ENCODE results near the gene PNKD.

The PNKD gene

GRCh38 chr2:218252509-218253231, 17.6 kb upstream of the PNKD start:
- no peak for DNase-seq
- in situ Hi-C loops (cut with HindIII; ENCODE audit: low pct_ligation_motif_present, low pct_unique_long_range_greater_than_20kb, low sequenced_read_pairs) = no loop called here

- DNase-seq = no peak
- in situ Hi-C loops (cut with HindIII; ENCODE audit: low pct_ligation_motif_present, low pct_unique_long_range_greater_than_20kb, low sequenced_read_pairs) = no loop called here
These were observed 17.1 kb upstream of the PNKD start for GRCh38 chr2:218253232-218253625.

- DNase-seq = peak; percentile 34
- in situ Hi-C loops (cut with HindIII; ENCODE audit: low pct_ligation_motif_present, low pct_unique_long_range_greater_than_20kb, low sequenced_read_pairs) = no loop called here
These were observed 14.9 kb upstream of the PNKD start for GRCh38 chr2:218255446-218255845.

- DNase-seq = no peak
- in situ Hi-C loops (cut with HindIII; ENCODE audit: low pct_ligation_motif_present, low pct_unique_long_range_greater_than_20kb, low sequenced_read_pairs) = no loop called here
These were observed 13.5 kb upstream of the PNKD start for GRCh38 chr2:218256612-218257350.

GRCh38 chr2:218257390-218257981, 12.8 kb upstream of the PNKD start:
- in situ Hi-C loops (cut with HindIII; ENCODE audit: low pct_ligation_motif_present, low pct_unique_long_range_greater_than_20kb, low sequenced_read_pairs) = no loop called here
- DNase-seq = peak; percentile 41

GRCh38 chr2:218259099-218259961, 11.0 kb upstream of the PNKD start:
- in situ Hi-C loops (cut with HindIII; ENCODE audit: low pct_ligation_motif_present, low pct_unique_long_range_greater_than_20kb, low sequenced_read_pairs) = no loop called here

GRCh38 chr2:218260166-218260565, 10.2 kb upstream of the PNKD start:
- no peak for DNase-seq
- in situ Hi-C loops (cut with HindIII; ENCODE audit: low pct_ligation_motif_present, low pct_unique_long_range_greater_than_20kb, low sequenced_read_pairs) = no loop called here

More at GRCh38 chr2:218259099-218259961, 11.0 kb upstream of the PNKD start:
- no peak for DNase-seq

- peak; percentile 17 for DNase-seq
- in situ Hi-C loops (cut with HindIII; ENCODE audit: low pct_ligation_motif_present, low pct_unique_long_range_greater_than_20kb, low sequenced_read_pairs) = no loop called here
These were observed 9.4 kb upstream of the PNKD start, which contains the start of gene GPBAR1 for GRCh38 chr2:218260742-218261422. Gene GPBAR1, plus strand, starts transcription at chr2:218261015. Its CDS starts 1,710 bp downstream, at chr2:218262725.

- in situ Hi-C loops (cut with HindIII; ENCODE audit: low pct_ligation_motif_present, low pct_unique_long_range_greater_than_20kb, low sequenced_read_pairs) = no loop called here
- no peak for DNase-seq
These were observed 8.7 kb upstream of the PNKD start for GRCh38 chr2:218261423-218262236.

GRCh38 chr2:218262237-218262600, 8.1 kb upstream of the PNKD start:
- no peak for DNase-seq
- in situ Hi-C loops (cut with HindIII; ENCODE audit: low pct_ligation_motif_present, low pct_unique_long_range_greater_than_20kb, low sequenced_read_pairs) = no loop called here

- in situ Hi-C loops (cut with HindIII; ENCODE audit: low pct_ligation_motif_present, low pct_unique_long_range_greater_than_20kb, low sequenced_read_pairs) = no loop called here
- no peak for DNase-seq
These were observed 7.4 kb upstream of the PNKD start for GRCh38 chr2:218262631-218263586.

GRCh38 chr2:218263817-218264641, 6.3 kb upstream of the PNKD start:
- in situ Hi-C loops (cut with HindIII; ENCODE audit: low pct_ligation_motif_present, low pct_unique_long_range_greater_than_20kb, low sequenced_read_pairs) = no loop called here
- DNase-seq = no peak

- no peak for DNase-seq
- in situ Hi-C loops (cut with HindIII; ENCODE audit: low pct_ligation_motif_present, low pct_unique_long_range_greater_than_20kb, low sequenced_read_pairs) = no loop called here
These were observed 5.4 kb upstream of the PNKD start for GRCh38 chr2:218264773-218265561.

- DNase-seq = no peak
- in situ Hi-C loops (cut with HindIII; ENCODE audit: low pct_ligation_motif_present, low pct_unique_long_range_greater_than_20kb, low sequenced_read_pairs) = no loop called here
These were observed 4.7 kb upstream of the PNKD start for GRCh38 chr2:218265626-218266025.

All from ACHN (cell line).